ENCODE measurements around the gene FZD10. TPM values are rescaled to one million over a fixed set of nuclear protein-coding genes. Genes with fewer than 3 reads are reported as not detected.
A peak's percentile ranks its signal among the peaks of the same experiment; 100 is the strongest.

FZD10 gene
- total and polyA plus RNA-seq, 2 experiments from 2014 or later, result 0.11 to 0.45 TPM

- TF ChIP-seq REST (IDR thresholded peaks at IDR 0.05; ENCODE audit: unreplicated experiment), result no peak
These were observed 1.5 kb upstream of the FZD10 start (continued) for GRCh38 chr12:130160711-130161231.

DNA sequence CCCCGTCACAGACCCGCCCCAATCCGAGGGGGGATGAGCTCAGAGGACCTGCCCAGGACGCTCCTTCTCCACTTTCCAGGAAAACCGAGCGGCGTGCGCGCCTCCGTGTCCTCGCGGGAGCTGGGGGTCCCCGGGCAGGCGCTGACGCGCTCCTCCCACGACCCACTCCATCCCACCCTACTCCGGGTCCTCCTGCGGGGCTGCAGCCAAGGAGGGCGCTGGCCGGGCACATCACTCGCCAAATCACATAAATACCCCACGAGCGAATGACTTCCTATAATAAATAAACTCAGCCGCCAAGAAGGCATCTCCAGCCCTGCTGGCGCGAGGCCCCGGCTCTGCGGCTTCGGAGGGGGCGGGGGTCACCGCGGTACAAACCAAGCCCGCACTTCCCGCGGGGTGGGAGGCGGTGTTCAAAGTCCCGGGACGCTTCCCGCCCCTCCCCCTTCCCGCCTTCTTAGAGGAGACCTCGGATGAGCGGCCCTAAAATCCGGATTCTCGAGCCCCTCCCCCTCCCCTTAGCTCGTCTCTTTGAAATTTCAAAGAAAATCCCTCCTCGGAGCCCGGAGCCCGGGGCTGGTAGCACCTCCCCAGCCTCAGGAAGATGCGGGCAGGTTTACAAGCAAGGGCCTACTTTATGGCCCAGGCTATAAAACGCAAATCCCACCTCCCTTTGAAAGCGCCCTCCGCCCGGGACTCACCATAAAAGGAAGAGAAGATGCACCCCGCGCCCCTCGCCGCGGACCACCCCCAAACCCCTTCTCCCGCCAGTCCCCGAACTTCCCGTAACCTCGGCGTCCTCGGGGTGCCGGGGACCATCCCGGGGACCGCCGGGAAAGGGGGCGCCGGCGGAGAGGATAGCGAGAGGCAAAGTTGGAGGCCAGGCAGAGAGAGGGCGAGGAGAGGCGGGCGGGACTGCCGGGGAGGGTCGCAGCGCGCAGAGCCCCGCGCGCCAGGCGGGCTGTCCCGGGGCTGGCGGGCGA, 712 bp upstream of the FZD10 start:
- Mint-ChIP-seq H3K4me1 (no peaks in the 10 kb centered on the region), H3K36me3 (ENCODE audit: low read depth) (peaks cover 36% of the 10 kb centered on the region; the same call in 2 of the 3 replicates), H3K27ac (no peak overlapping the region), H3K4me3 (no peak overlapping the region), H3K9me3 (peaks cover 43% of the 10 kb centered on the region), H3K27me3 (ENCODE audit: insufficient read depth, low read depth, poor library complexity) (peaks cover 5% of the 10 kb centered on the region)
- H3F3A ChIP-seq (replicated peaks; ENCODE audit: low read depth), result 0 out of 2 replicates have a peak, but pooled peaks cover 4% of the 10 kb centered on the region
- peaks cover 30% of the 10 kb centered on the region for H3K4me1 ChIP-seq (ENCODE audit: insufficient read depth)
- peak overlapping the region; percentile 76 for H3K4me2 ChIP-seq
- H3K27ac ChIP-seq (ENCODE audit: low read depth), result no peak overlapping the region
- peak; percentile 80 for DNase-seq (ENCODE audit: low spot score)
- TF ChIP-seq EZH2 (IDR thresholded peaks at IDR 0.05; ENCODE audit: low read depth, unreplicated experiment) (peak; percentile 33), ZNF114 (CRISPR knock-in tag; IDR thresholded peaks at IDR 0.05) (no peak)
- no peaks in the 10 kb centered on the region; the same call in 1 of the 2 replicates for H4K20me1 ChIP-seq (replicated peaks; ENCODE audit: insufficient read depth)
- no peak overlapping the region for H2AFZ ChIP-seq
- no peak for ATAC-seq
- peak overlapping the region; percentile 52 for H3K4me3 ChIP-seq
- H3K36me3 ChIP-seq (ENCODE audit: insufficient read depth), result no peaks in the 10 kb centered on the region
- peaks cover 96% of the 10 kb centered on the region for H3K27me3 ChIP-seq (ENCODE audit: insufficient read depth)
- H3K79me2 ChIP-seq (replicated peaks; ENCODE audit: insufficient read depth), result no peaks in the 10 kb centered on the region
- no peaks in the 10 kb centered on the region for H3K9me2 ChIP-seq (ENCODE audit: insufficient read depth)

DNA sequence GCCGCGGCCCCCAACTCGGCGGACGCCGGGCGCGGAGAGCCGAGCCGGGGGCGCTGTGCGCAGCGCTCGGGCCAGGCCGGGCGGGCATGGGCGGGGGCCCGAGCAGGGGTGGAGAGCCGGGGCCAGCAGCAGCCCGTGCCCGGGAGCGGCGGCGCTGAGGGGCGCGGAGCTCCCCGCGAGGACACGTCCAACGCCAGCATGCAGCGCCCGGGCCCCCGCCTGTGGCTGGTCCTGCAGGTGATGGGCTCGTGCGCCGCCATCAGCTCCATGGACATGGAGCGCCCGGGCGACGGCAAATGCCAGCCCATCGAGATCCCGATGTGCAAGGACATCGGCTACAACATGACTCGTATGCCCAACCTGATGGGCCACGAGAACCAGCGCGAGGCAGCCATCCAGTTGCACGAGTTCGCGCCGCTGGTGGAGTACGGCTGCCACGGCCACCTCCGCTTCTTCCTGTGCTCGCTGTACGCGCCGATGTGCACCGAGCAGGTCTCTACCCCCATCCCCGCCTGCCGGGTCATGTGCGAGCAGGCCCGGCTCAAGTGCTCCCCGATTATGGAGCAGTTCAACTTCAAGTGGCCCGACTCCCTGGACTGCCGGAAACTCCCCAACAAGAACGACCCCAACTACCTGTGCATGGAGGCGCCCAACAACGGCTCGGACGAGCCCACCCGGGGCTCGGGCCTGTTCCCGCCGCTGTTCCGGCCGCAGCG, 639 bp downstream of the FZD10 start:
- no peak overlapping the region for H3K27ac Mint-ChIP-seq
- H3K4me1 ChIP-seq (ENCODE audit: insufficient read depth), result peaks cover 30% of the 10 kb centered on the region
- no peaks in the 10 kb centered on the region for H3K9me2 ChIP-seq (ENCODE audit: insufficient read depth)
- no peaks in the 10 kb centered on the region for H3K4me1 Mint-ChIP-seq
- H3F3A ChIP-seq (replicated peaks; ENCODE audit: low read depth), result 0 out of 2 replicates have a peak, but pooled peaks cover 4% of the 10 kb centered on the region
- no peak overlapping the region for H3K27ac ChIP-seq (ENCODE audit: low read depth)
- no peak overlapping the region for H3K4me3 Mint-ChIP-seq
- no peaks in the 10 kb centered on the region for H3K79me2 ChIP-seq (replicated peaks; ENCODE audit: insufficient read depth)
- ATAC-seq, result no peak
- peak overlapping the region; percentile 47; the same call in 1 of the 2 replicates for H3K4me3 ChIP-seq
- H4K20me1 ChIP-seq (replicated peaks; ENCODE audit: insufficient read depth), result no peaks in the 10 kb centered on the region; the same call in 1 of the 2 replicates
- H2AFZ ChIP-seq, result no peak overlapping the region
- peaks cover 56% of the 10 kb centered on the region for H3K9me3 Mint-ChIP-seq
- H3K36me3 Mint-ChIP-seq (ENCODE audit: low read depth), result peaks cover 39% of the 10 kb centered on the region
- H3K36me3 ChIP-seq (ENCODE audit: insufficient read depth), result 0 out of 2 replicates have a peak, but pooled peaks cover 3% of the 10 kb centered on the region
- peaks cover 96% of the 10 kb centered on the region for H3K27me3 ChIP-seq (ENCODE audit: insufficient read depth)
- DNase-seq (ENCODE audit: low spot score), result no peak
- peaks cover 5% of the 10 kb centered on the region for H3K27me3 Mint-ChIP-seq (ENCODE audit: insufficient read depth, low read depth, poor library complexity)
- H3K4me2 ChIP-seq, result peak overlapping the region; percentile 67; the same call in 1 of the 2 replicates
- no peak for TF ChIP-seq POLR2AphosphoS5 (IDR thresholded peaks at IDR 0.05; ENCODE audit: low read depth)
- TF ChIP-seq ZNF331 (CRISPR knock-in tag; IDR thresholded peaks at IDR 0.05; ENCODE audit: low read depth), result no peak
- TF ChIP-seq REST (IDR thresholded peaks at IDR 0.05; ENCODE audit: unreplicated experiment), result no peak
- no peak for TF ChIP-seq ZNF114 (CRISPR knock-in tag; IDR thresholded peaks at IDR 0.05)
- no peak for TF ChIP-seq STAT1 (IDR thresholded peaks at IDR 0.05; ENCODE audit: unreplicated experiment)
- TF ChIP-seq JUNB (IDR thresholded peaks at IDR 0.05; ENCODE audit: unreplicated experiment), result no peak
- peak; percentile 48 for TF ChIP-seq EZH2phosphoT487 (IDR thresholded peaks at IDR 0.05; ENCODE audit: unreplicated experiment)
- peak; percentile 44 for TF ChIP-seq EZH2 (IDR thresholded peaks at IDR 0.05; ENCODE audit: low read depth, unreplicated experiment)
- TF ChIP-seq ETS1 (IDR thresholded peaks at IDR 0.05), result no peak

Measured in GM23338 (cell line).